Measurements from ENCODE around the gene RAD18.

RAD18 gene

GRCh38 chr3:8879347-8879944 lies 83.8 kb downstream of the RAD18 start:
- Histone ChIP-seq H3K4me3 (ENCODE audit: low read depth, low read length) (no peak overlapping the region), H3K79me2 (no peaks in the 10 kb centered on the region), H2AFZ (no peak overlapping the region), H3K4me2 (ENCODE audit: low read length) (no peak overlapping the region), H3K27me3 (ENCODE audit: control insufficient read depth, insufficient read depth, low read length) (no peaks in the 10 kb centered on the region), H3K9me3 (ENCODE audit: control insufficient read depth, low read length) (no peaks in the 10 kb centered on the region), H3K36me3 (ENCODE audit: control insufficient read depth, insufficient read depth, low read length) (no peaks in the 10 kb centered on the region), H3K9ac (no peak overlapping the region), H3K27ac (no peak overlapping the region), H3K4me1 (no peaks in the 10 kb centered on the region)
- no peak for TF ChIP-seq CTCF (IDR thresholded peaks at IDR 0.05)

- no peaks in the 10 kb centered on the region for H3K9me3 ChIP-seq (ENCODE audit: control insufficient read depth, low read length)
- no peaks in the 10 kb centered on the region for H3K4me1 ChIP-seq
- H3K27me3 ChIP-seq (ENCODE audit: control insufficient read depth, insufficient read depth, low read length) = no peaks in the 10 kb centered on the region
- no peaks in the 10 kb centered on the region for H3K79me2 ChIP-seq
- no peak overlapping the region for H3K9ac ChIP-seq
- no peak overlapping the region for H2AFZ ChIP-seq
- H3K36me3 ChIP-seq (ENCODE audit: control insufficient read depth, insufficient read depth, low read length) = no peaks in the 10 kb centered on the region
- no peak overlapping the region for H3K4me2 ChIP-seq (ENCODE audit: low read length)
- H3K4me3 ChIP-seq (ENCODE audit: low read depth, low read length) = no peak overlapping the region
- no peak for TF ChIP-seq CTCF (IDR thresholded peaks at IDR 0.05)
- no peak overlapping the region for H3K27ac ChIP-seq
These were observed 87.4 kb downstream of the RAD18 start for GRCh38 chr3:8875836-8876235.

- Histone ChIP-seq H3K36me3 (ENCODE audit: control insufficient read depth, insufficient read depth, low read length) (no peaks in the 10 kb centered on the region), H3K4me1 (no peaks in the 10 kb centered on the region), H3K9ac (no peak overlapping the region), H3K4me2 (ENCODE audit: low read length) (no peak overlapping the region), H3K79me2 (no peaks in the 10 kb centered on the region), H3K4me3 (ENCODE audit: low read depth, low read length) (no peak overlapping the region), H3K27me3 (ENCODE audit: control insufficient read depth, insufficient read depth, low read length) (no peaks in the 10 kb centered on the region), H3K9me3 (ENCODE audit: control insufficient read depth, low read length) (no peaks in the 10 kb centered on the region), H3K27ac (no peak overlapping the region), H2AFZ (no peak overlapping the region)
- TF ChIP-seq CTCF (IDR thresholded peaks at IDR 0.05) = no peak
These were observed 89.5 kb downstream of the RAD18 start for GRCh38 chr3:8873740-8874139.

- H3K9ac ChIP-seq = no peak overlapping the region
- no peaks in the 10 kb centered on the region for H3K27me3 ChIP-seq (ENCODE audit: control insufficient read depth, insufficient read depth, low read length)
- no peak for TF ChIP-seq CTCF (IDR thresholded peaks at IDR 0.05)
- H3K27ac ChIP-seq = no peak overlapping the region
- no peaks in the 10 kb centered on the region for H3K4me1 ChIP-seq
- no peak overlapping the region for H3K4me2 ChIP-seq (ENCODE audit: low read length)
- no peaks in the 10 kb centered on the region for H3K9me3 ChIP-seq (ENCODE audit: control insufficient read depth, low read length)
- no peak overlapping the region for H2AFZ ChIP-seq
- no peak overlapping the region for H3K4me3 ChIP-seq (ENCODE audit: low read depth, low read length)
- no peaks in the 10 kb centered on the region for H3K36me3 ChIP-seq (ENCODE audit: control insufficient read depth, insufficient read depth, low read length)
- no peaks in the 10 kb centered on the region for H3K79me2 ChIP-seq
These were observed 91.0 kb downstream of the RAD18 start for GRCh38 chr3:8872261-8872660.

GRCh38 chr3:8871306-8871705 lies 92.0 kb downstream of the RAD18 start:
- TF ChIP-seq CTCF (IDR thresholded peaks at IDR 0.05) = no peak
- Histone ChIP-seq H3K4me2 (ENCODE audit: low read length) (no peak overlapping the region), H3K9me3 (ENCODE audit: control insufficient read depth, low read length) (no peaks in the 10 kb centered on the region), H3K79me2 (no peaks in the 10 kb centered on the region), H3K27me3 (ENCODE audit: control insufficient read depth, insufficient read depth, low read length) (no peaks in the 10 kb centered on the region), H2AFZ (no peak overlapping the region), H3K36me3 (ENCODE audit: control insufficient read depth, insufficient read depth, low read length) (no peaks in the 10 kb centered on the region), H3K4me1 (no peaks in the 10 kb centered on the region), H3K9ac (no peak overlapping the region), H3K4me3 (ENCODE audit: low read depth, low read length) (no peak overlapping the region), H3K27ac (no peak overlapping the region)

All from parathyroid adenoma (tissue), 2 donors.